ENCODE measurements around the gene UBN1.

The UBN1 gene, protein sequence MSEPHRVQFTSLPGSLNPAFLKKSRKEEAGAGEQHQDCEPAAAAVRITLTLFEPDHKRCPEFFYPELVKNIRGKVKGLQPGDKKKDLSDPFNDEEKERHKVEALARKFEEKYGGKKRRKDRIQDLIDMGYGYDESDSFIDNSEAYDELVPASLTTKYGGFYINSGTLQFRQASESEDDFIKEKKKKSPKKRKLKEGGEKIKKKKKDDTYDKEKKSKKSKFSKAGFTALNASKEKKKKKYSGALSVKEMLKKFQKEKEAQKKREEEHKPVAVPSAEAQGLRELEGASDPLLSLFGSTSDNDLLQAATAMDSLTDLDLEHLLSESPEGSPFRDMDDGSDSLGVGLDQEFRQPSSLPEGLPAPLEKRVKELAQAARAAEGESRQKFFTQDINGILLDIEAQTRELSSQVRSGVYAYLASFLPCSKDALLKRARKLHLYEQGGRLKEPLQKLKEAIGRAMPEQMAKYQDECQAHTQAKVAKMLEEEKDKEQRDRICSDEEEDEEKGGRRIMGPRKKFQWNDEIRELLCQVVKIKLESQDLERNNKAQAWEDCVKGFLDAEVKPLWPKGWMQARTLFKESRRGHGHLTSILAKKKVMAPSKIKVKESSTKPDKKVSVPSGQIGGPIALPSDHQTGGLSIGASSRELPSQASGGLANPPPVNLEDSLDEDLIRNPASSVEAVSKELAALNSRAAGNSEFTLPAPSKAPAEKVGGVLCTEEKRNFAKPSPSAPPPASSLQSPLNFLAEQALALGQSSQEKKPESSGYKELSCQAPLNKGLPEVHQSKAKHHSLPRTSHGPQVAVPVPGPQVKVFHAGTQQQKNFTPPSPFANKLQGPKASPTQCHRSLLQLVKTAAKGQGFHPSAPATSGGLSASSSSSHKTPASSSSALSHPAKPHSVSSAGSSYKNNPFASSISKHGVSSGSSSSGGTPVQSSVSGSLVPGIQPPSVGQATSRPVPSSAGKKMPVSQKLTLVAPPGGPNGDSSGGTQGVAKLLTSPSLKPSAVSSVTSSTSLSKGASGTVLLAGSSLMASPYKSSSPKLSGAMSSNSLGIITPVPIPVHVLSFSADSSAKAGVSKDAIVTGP (N-terminal part only)

DNA sequence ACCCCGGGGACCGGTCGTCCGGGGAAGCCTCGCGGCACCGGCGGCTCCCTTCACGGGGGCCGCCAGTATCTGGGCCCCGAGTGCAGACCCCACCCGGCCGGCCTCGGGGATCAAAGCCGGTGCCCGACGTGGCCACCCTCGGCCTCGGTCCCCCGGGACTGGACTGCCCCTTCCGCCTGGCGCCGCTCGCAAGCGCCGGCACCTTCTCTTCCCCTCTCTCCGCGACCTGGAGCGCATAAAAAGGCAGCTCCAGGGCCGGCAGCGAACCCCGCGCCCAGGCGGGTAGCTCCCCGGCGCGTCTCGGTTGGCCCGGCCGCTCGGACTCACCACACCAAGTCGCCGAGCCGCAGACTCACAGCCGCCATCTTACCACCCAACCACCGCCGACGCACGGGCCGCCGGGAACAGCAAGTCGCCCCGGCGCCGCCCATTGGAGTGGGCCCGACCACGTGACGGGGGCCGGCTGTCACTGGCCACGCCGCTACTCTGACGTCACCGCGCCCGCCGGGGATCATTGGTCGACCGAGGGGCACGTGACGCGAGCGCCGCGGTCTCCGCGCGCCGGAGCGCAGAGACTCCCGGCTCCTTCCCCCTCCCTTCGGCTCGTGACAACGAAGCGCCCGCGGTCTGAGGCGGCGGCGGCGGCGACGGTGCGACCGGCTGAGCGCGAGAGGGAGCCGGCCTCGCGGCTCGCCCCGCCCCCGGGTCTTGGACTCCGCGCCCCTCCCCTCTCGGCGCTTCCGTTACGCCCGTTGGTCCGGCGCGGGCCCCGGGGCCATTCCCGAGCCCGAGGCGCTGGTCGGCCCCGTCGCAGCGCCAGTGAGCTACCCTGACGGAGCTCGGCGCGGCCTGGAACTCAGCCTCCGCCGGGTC lies at the start of gene UBN1, which contains the start of gene GLYR1:
Gene UBN1 (plus strand): TSS at position 581 of the 873 bp plus-strand sequence. CDS start 5,437 bp downstream, outside the sequence.
Gene GLYR1 (minus strand): TSS at position 388 of the 873 bp plus-strand sequence. CDS start 23 bp downstream, at position 365.
- peak; percentile 73 for DNase-seq (ENCODE audit: low read depth)

DNA sequence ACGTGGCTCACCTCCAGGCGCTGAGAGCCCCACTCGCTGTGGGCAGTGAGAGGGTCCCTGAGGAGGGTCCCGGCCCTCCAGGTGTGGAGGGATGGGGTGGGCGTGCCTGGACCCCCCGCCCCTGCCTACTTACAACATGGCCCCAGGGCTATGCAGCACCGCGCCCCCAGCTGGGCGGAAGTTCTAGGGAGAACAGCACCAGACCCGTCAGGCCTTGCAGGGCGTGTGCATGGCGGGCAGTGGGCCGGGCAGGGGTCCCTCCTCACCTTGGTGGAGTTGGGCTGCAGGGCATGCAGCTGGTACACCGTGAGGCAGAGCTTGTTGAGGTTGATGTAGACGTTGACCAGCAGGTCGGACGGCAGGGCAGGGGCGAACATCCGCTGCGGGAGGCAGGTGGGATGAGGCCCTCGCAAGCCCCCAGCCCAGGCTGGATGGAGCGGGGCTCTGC lies 49.5 kb upstream of the UBN1 start:
- no peak for DNase-seq (ENCODE audit: low read depth)

DNA sequence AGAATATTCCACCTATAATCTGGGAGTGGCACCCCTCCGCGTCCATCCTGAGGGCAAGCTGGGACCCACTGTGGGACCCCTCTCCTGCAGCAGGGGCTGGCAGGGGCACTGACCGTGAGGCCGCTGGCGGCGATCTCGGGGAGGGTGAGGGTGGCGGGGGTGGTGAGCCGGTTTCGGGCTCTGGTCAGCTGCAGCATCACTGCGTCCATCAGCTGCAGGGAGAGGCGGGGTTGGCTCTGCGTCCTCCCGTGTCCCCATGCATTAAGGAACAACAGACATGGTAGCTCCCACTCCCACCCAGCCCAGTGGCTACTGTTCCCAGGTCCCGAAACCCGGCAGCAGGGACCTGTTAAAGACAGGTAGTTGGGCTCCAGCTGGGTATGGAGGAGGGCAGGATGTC lies 48.8 kb upstream of the UBN1 start:
- no peak for DNase-seq (ENCODE audit: low read depth)

DNA sequence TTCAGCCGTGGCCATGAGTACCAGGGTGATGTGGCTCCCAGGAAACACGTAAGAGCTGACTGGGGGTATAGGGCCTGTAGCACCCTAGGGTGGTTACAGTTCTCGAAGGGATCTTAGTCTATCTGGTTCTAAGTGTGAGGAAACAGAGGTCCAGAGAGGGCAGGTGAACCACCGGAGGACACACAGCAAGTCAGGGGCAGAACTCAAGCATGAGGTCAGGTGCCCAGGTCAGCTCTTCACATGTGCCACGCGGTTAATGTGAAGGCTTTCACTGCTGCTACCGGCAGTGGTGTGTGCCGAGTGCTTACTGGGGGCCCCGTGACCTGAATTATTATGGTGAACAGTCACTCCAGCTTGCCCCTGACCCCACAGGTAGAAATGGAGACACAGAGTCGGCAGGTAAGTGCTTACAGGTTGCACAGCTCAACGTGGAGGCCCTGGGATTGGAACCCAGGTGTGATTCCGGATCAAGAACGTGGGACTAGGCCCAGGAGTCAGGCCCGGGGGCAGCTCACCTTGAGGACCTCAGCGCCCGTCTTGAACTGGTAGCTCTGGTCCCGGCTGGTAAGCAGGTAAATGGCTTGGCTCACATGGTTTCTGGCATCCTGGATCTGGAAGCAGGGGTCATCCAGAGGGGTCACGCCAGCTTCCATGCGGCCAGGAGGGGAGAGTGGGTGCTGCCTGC lies 48.0 kb upstream of the UBN1 start:
- DNase-seq (ENCODE audit: low read depth), result no peak

DNA sequence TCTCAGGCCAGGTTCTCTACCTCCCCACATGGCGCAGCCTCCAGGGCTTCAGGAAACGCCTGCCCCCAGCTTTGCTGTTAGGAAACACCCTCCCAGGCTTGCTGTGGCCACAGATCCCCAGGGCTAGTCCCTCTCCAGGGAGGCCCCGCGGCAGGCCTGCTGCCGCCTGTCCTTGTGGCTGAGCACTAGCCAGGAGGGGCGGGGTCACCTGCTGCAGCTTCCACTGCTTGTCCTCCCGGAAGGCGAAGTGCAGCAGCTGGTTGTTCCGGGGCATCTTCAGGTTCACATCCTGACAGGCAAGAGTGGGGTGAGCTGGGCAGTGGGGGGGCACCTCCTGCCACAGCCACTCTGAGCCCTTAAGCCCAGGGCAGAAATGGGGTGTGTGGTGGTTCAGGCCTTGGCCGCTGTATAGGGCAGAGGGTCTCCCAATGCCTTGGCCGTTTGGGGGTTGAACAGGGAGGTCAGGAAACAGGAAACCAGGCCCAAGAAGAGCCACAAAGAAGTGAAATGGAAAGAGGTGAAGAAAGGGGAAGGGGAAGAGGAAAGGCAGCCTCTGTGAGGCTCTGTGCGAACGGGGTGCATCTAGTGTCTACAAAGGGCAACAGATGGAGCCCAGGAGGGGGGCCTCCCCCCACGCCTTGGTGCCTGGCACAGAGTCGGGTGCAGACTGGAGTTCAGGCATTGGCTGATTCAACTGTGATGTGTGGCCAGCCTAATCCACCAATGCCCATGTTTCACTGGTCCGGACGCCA lies 46.8 kb upstream of the UBN1 start:
- no peak for DNase-seq (ENCODE audit: low read depth)

DNA sequence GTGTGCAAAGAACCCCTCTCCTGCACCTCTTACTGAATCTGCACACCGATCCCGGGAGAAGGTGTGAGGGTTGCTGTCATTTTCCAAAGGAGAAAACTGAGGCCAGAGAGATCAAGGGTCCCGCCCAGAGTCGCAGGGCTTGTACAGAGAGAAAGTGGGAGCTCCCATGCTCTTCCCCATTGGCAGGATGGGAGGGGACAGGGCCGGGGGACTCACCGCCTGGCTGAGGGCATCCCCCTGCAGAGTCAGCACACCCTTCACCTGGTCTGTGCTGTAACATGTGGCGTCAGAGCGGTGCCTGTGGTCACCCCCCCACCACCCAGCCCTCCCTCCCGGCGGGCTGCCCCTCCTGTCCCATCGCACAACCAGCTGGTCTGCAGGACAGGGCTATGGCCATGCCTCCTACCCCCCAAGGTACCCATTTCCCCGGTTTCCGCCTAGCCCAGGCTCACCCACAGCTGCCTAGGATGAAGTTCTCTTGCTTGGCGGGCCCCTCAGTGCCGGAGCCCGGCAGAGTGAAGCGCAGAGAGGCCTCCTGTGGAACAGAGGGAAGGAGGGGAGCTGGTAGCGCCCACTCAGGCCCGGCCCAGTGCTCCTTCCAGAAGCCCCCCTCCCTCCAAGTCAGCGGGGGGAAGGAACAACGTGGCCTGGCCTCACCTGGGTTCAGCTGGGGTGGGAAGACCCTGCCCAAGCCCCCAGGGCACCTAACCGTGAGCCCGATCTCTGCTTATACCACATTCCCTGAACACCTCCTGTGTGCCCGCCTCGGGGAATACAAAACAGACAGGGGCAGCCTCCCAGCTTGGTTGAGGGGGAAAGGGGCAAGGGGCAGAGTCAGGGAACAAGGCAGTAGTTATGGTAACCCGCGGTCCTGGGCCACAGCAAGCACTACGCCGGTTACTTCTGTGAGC lies 46.0 kb upstream of the UBN1 start:
- no peak for DNase-seq (ENCODE audit: low read depth)

DNA sequence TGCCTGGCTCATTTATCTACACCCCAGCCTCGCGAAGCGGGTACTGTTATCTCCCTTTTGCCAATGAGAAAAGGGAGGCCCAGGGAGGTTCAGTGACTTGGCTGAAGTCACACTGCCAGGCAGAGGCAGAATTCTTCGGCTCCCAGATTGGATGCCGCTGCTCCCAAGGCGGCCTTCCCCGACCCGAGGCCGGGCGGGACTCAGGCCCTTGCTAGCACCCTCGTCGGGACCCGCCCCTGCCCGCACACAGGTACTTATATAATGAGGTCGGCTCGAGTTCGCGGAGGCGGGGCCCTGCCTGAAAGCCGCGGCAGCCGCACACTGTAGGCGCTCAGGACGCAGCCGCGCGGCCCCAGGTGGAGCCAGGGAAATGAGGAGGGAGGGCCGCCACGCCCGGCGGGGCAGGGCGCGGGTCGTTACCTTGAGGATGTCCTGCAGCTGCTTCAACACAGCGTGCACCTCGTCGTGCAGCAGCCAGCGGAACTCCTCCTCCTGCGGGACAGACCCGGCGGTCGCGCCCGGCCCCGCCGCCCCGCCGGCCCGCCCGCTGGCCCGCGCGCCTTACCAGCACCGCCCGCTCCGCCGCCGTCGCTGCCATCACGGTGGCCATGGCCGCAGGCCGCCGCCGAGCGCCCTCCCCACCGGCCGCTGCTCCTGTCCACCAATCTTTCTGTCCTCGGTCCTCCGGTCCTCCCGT lies 45.2 kb upstream of the UBN1 start, which contains the start of gene ROGDI:
Gene ROGDI (minus strand): TSS at position 672 of the 697 bp plus-strand sequence. CDS start 62 bp downstream, at position 610.
- peak; percentile 10 for DNase-seq (ENCODE audit: low read depth)

DNA sequence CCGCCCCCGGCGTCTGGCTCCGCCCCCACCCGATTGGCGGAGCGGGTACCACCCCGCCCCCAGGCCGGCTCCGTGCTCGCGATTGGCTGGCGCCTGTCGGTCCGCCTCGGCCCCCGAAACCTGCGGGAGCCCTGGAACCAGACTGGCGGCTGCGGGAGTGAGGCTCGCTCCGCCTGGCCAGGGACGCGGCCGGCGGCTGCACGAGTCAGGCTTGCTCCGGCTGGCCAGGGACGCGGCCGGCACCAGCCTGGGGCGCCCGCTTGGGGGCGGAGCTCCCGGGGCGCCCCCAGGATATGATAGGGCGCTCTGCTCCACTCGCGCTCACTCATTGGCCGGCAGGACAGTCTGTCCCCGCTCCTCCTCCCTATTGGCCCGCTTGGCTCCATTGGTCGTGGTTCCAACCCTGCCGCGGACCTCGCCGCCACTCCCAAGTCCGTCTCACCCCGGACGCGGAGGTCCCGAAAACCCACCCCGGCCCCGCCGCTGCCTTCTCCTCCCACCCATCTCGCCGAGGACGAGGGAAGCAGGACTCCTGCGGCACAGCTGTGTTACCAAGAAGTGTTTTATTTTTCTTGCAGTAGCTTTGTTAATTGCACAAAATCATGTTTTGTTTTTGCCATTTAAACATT lies 44.5 kb upstream of the UBN1 start:
- peak; percentile 70 for DNase-seq (ENCODE audit: low read depth)

DNA sequence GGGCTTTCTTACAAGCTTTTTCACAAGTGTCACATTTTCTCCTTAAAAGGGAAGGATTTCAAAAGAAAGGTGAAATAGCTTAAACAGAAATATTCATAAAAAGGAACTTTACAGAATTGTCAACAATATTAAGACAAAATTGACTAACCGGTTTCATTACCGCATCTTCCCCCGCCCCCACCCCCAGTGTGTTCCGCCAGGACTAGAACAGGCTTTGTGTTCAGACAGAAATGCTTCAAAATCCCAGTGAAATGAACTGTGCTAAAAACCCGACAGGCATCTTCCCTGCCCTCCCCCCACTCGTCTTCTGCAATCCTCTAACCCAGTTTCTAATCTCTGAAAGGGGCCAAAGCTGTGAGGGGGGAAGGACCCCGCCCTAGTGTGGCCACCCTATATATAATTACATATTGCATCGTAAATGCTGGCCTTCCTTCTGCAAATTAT lies 43.9 kb upstream of the UBN1 start:
- no peak for DNase-seq (ENCODE audit: low read depth)

DNA sequence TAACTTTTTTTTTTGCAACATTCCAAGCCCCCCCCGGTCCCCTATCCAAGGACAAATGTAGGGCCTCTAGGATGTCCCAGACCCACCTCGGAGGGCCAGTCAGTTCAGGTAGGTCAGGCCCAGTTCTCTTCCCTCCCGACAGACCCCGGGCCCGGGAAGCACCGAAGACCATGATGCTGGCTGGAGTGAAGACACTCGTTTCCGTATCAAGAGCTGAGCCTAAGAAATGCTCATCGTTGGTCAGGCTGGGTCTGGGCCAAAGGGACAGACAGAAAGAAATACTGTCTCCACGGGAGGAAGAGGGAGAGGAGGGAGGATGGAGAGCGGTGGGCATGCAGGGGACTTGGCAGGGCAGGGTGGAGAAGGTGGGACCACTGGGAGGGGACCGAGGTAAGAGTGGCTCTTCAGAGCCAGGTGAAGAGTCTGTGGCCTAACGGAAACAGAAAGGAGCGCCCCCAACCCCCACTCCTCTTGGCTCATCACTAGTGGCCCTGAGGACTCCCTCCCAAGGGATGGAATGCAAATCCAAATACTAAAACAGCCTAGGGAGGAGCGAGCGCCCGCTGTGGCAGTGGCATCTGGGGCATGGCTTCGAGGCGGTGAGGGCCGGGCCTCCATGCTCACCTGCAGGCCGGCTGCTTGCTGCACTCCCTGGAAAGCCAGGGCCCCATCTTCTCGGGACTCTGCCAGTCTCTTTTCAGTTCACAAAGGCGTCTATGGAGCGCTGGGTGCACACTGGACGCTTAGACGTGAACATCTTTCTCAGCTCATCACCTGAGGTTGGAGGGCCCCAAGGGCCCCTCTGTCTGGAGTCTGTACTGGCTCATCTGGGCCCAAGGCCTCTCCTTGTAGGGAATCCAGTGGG lies 43.2 kb upstream of the UBN1 start:
- no peak for DNase-seq (ENCODE audit: low read depth)

DNA sequence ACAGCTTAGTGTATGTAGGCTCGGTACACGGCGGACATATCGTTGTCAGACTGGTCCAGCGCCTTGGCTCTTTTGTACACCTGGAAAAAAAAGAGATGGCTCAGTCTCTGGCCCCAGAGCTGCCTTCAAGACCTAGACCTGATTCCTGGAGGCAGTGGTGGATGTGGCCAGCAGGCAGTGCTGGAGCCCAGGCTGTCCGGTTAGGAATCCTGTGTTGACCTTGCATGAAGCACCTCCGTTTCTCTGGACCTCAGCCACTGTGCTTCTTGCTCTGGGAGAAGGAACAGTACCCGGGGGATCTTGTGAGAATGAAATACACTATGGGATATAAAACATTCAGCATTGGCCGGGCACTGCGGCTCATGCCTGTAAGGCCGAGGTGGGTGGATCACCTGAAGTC lies 42.0 kb upstream of the UBN1 start:
- DNase-seq (ENCODE audit: low read depth), result no peak

DNA sequence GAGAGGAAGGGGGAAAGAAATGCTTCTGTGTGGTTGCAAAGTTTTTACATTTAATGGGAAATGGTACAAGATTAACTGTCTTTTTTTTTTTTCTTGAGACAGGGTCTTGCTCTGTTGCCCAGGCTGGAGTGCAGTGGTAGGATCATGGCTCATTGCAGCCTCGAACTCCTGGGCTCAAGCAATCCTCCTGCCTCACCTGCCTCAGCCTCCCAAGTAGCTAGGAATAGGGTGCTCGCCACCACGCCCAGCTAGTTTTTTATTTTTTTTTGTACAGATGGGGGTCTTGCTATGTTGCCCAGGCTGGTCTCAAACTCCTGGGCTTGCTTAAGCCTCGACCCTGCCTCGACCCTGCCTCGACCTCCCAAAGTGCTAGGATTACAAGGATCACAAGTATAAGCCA lies 41.0 kb upstream of the UBN1 start:
- DNase-seq (ENCODE audit: low read depth), result no peak

DNA sequence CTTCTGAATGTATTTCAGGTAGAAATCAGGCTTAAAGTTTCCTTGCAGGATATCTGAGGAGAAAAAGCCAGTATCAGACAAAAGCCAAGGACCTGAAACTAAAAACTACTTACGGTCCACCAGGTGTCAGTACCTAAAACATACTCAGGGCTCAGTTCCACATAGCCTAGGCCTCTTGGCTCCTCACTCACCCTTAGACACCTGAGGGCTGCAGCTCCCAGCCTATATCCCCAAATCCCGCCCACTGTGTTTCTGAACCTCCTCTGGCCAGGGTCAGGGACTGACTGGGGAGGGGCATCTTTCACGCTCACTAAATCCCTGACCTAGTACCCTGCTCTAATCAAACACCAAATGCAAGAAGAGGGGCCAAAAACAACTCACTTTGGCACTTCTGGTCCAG lies 36.0 kb upstream of the UBN1 start:
- DNase-seq (ENCODE audit: low read depth), result no peak

DNA sequence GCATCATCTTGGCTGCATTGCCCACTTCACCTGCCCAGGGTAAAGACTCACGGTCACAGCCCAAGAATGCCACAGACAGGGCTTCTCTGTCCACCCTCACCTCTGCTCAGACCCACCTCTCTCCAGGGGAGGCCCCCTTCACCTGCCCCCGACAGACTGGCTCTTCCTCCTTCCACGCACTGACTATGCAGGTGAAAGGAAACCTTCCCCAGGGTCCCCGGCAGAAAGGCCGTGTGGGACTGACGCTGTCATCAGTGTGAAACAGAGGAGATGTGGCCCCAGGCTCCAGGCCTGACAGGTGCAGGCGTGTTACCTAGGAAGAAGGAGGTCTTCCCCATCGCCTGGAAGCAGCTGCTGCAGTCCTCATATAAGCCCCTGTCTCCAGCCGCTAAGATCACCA lies 35.5 kb upstream of the UBN1 start:
- DNase-seq (ENCODE audit: low read depth), result no peak

DNA sequence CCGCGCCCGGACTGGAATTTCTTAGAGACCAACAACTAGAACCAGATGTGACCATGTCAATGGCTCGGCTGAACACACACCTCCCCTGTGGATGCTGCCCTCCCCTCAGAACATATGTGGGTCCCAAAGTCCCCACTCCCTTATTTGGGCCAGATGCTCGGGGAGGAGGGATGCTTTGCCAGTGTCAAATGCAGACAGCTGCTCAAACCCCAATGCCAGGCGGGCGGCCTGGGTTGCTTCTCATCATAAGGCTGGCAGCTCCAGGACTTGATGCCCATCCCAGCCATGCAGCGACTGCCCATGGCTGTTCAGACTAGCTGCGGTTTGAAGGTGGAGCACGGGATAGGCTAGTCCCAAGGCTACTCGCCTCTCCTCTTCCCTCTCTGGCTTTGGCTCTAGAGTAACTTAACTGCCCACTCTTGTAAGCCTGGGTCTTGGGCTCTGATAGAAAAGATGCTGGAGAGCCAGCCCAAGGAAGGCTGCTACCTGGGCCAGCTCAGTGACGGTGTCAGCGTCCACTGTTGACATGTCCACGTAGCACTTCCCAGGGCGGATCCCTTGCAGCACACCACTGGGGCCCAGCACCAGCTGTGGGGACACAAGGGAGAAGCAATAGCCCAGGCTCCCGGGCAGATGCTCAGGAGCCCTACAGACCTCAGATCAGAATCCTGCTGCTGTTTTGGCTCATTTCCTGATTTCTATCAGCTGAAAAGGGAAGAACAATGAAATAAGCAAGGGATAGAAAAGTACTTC lies 33.9 kb upstream of the UBN1 start:
- no peak for DNase-seq (ENCODE audit: low read depth)

DNA sequence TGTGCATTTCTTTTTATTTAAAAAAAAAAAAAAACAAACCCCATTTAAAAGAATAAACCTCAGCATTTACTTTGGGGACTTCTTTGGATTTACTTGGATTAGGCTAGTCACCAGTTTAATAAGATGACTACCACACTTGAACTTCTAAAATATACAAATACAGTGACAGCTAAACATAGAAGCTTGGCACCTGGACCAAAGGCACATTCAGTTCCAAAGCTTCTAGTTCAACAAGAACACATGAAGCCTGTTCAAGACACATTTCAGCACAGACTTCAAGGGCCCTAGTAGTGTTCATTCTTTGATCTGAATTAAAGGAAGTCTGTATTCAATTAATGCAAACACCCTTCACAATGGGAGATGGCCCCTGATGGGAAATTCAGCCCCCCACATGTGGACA lies 33.2 kb upstream of the UBN1 start:
- no peak for DNase-seq (ENCODE audit: low read depth)

Measured in HS-5 (cell line).